Skeletal muscle cell (primary cell): Measurements from ENCODE around the gene TRIM8.

Experiments
- DNase-seq: peaks from one replicate; pipeline ENCODE4 v3.0.0-alpha.2; 2010; ENCODE audit warnings: low read depth
- H3K4me3 ChIP-seq: 2 replicates; pipeline ENCODE4 v1.5.1; 2011; ENCODE audit warnings: low read depth, mild to moderate bottlenecking, control low read depth, low read length, moderate library complexity

Gene TRIM8

GRCh38 chr10:102630663-102631062 is 13.6 kb upstream of the TRIM8 start:
- H3K4me3 ChIP-seq: no peak overlapping the region
- no peak for DNase-seq

DNA sequence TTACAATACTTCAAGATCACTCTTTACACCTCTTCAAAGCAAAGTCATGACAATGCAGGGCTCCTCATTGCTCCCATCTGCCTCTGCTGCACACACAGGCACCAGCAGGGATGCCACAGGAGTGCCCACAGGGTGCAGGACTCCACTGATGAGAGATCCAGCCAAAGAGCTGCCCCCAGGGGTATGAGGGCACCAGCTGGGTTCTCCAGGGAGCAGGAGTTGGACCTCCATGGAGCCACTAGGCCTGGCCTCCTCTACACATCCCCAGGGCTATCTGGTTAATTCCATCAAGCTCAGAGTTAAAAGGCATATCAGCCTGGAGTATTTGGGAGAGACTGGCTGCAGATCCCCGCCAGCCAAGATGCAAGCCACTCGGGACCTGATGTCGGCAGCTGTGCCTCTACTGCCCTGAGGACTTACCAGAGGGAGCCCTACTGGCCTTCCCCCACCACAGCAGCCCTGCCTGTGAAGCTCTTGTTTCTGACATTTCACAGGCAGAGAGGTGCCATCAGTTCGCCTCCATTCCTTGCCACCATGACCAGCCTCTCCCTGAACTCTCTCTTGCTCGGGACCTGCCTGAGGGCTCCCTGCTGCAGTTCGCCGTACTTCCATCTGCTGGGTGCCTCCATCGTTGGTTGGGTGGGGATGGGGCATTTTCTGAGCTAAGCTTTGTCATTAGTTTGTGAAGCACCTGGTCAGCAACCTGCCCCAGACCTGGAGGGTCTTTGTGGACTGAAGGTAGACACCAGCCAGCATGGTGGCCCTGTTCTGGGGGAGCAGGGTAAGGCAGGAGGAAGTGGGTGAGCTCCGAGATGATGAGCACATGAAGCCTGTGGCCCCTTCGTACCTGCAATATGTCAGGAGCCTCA is 12.5 kb upstream of the TRIM8 start:
- no peak for DNase-seq
- H3K4me3 ChIP-seq: no peak overlapping the region

GRCh38 chr10:102632394-102633111 is 11.7 kb upstream of the TRIM8 start:
- DNase-seq: no peak
- no peak overlapping the region for H3K4me3 ChIP-seq

GRCh38 chr10:102633287-102633686 is 11.0 kb upstream of the TRIM8 start:
- H3K4me3 ChIP-seq: no peak overlapping the region
- DNase-seq: no peak

DNA sequence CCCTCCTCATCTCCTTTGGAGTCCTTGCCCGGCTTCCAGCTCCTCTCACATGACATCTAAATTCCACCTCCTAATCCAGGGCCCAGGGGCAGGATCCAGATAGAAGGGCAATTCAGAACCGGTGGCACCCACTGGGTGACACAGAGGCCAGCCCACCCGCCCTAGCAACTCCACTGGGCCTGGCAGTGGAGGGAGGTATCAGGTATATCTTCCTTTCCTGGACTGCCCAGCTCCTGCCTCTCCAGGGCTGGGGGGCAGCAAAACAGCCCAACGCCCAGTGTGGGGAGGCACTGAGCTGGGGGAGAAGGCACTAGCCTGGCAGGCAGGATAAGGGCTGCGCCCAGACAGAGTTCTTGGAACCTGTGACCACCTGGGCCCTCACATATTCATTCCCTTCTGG is 10.4 kb upstream of the TRIM8 start:
- no peak overlapping the region for H3K4me3 ChIP-seq
- no peak for DNase-seq

- H3K4me3 ChIP-seq: no peak overlapping the region
- DNase-seq: no peak
These were observed 9.6 kb upstream of the TRIM8 start for GRCh38 chr10:102634686-102635085.

- DNase-seq: no peak
- no peak overlapping the region for H3K4me3 ChIP-seq
These were observed 8.9 kb upstream of the TRIM8 start for GRCh38 chr10:102635377-102635776.

DNA sequence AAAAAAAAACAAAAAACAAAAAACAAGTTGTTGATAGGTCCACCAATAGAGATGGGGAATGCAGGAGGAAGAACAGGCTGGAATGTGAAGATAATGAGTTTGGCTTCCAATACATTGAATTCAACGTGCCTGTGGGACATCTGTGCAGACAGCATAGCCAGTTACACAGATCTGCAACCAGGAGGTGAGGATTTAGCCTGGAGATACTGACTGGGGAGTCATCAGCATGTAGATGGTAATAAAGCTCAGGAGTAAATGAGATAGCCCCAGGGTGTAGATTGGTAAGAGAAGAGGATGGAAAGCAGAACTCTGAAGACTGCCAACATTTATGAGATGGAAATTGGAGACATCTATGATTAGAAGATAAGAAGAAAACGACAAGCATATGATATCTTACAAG is 4.7 kb upstream of the TRIM8 start:
- DNase-seq: no peak
- H3K4me3 ChIP-seq: no peak overlapping the region

- no peak for DNase-seq
- peak overlapping the region; percentile 63 for H3K4me3 ChIP-seq
These were observed 2.9 kb upstream of the TRIM8 start for GRCh38 chr10:102641402-102641801.

DNA sequence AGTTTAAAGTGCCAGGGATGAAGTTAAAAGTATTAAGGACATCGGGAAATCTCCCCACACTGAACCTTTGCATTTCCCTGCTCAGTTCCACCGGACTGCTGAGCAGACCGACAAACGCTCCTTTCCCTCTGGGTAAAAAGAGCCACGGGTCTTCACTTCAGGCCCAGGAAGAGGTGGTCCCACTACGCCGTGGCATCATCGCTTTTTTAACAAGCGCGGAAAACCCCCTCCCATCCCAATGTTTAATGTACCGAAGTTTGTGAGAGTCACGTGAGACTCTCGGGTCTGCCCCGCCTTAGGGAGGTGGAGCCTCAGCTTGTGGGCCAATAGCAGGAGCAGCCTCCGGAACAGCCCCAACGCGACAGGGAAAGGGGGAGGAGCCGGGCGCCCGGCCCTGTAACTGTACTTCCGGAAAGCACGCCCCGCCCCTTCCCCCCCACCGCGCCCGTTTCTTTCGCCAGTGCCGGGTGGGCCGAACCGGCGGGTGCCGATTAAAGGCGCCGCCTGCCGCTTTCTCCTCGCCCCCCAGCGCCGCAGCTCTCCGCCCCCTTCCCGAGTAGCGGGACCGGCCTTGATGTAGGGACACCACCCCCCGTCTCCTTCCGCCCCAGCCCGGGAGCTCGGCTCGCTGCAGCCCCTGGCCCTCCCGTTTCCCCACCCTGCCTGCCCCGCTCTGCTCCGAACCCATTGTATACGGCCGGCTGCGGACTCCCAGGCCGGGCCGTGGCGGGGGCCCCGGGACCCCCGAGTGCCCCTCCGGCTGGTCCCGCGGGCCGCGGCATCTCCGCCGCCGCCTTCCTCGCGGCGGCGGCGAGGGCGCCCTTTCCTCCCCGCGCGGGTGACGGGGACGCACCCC is 2.2 kb upstream of the TRIM8 start:
- peak; percentile 89 for DNase-seq
- H3K4me3 ChIP-seq: peak overlapping the region; percentile 63

DNA sequence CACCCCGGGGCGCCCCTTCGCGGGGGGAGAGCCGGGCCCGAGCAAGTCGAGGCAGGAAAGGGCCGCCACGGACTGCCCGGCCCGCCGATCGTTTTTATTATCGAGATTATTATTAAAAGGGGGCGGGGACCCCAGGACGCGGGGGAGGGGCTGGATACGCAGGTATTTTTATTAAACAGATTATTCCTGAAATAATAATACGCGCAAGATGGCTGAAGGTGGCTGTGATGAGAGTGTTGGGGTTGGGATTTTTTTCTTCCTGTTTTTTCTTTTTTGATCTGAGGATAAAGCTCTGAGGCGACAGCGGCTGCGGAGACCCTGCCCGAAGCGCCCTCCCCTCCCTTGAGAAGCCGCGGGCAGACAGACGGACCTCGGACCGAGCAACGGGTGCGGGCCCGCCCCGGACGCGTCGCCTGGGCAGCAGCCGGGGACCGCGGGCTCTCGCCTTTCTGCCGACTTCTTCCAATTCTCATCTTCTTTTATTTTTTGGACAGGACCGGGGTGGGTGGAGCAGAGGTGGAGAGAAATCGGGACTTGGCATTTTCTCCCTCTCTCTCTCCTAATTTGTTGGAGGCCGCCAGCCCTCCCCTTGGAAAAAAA is 1.4 kb upstream of the TRIM8 start:
- no peak for DNase-seq
- peak overlapping the region; percentile 63 for H3K4me3 ChIP-seq

DNA sequence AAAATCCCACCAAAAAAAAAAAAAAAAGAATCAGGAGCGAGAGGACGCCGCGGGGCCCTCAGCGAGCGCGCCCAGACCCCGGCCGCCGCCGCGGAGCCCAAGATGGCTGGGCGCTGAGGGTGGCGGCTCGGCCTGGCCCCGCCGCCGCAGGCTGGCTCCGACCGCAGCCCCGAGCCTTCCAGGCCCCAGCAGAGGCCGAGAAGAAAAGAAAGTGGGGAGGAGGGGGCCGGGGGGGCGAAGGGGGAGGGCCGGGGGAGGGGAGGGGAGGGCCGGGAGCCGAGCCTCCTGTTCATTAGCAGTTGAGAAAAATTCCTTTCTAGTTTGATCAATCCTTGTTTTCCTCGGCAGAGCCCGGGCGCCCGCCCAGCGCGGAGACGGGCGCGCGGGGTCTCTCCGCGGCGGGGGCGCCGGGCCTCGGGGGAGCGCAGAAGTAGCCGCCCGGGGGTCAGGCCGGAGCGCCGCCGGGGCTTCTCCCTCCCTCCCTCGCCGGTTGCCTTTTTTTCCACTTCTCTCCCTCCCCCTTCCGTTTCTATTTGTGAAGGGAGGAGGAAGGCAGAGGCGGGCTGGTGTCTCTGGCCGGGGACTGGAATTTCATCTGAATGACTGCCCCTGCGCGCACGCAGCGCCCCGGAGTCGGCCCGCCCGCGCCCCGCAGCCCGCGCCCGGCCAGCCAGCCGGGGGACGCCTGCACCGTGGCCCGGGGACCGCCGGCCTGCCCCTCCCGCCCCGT is 778 bp upstream of the TRIM8 start:
- H3K4me3 ChIP-seq: peak overlapping the region; percentile 63
- DNase-seq: no peak

GRCh38 chr10:102644646-102645387 is 538 bp downstream of the TRIM8 start:
- no peak for DNase-seq
- peak overlapping the region; percentile 63 for H3K4me3 ChIP-seq

- H3K4me3 ChIP-seq: peak overlapping the region; percentile 63
- DNase-seq: no peak
These were observed 1.1 kb downstream of the TRIM8 start for GRCh38 chr10:102645388-102645740.

DNA sequence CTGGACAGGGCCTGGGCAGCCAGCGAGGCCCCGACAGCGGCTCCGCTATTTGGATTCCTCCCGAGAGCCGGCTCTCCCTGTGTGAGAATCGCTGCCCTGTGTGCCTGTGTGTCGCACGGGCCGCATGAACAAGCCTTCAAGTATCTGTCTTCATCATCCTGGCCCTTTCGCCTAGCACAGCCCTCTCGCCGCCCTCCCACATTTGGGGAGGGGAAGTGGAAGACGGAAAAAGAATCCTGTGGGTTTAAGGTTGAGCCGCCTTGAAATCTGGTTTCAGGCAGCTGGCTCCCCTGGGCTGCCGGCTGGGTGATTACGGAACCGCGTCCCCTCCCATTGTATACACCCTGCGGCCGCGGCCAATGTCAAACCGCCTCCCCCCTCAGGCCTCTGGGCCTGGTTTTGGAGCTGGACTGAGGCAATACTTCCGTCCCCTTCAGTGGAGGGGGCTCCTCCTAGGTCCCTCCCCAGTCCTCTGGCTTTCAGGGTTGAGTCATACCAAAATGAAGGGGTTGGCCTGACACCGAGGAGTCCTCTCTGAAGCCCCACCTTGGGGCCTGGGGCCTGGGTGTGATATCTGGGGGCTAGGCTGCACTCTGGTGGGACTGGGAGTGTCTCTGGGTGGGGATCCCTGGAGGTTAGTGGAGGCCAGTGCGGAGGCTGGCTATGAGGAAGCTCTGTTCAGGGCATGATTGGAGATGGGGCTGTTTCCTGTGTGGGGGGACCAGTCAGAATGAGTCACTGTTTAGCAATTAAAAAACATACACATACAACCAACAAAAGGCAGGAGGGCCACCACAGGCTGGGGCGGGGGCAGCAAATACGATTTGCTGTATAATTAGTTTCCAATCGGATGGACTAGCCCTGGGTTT is 1.7 kb downstream of the TRIM8 start:
- H3K4me3 ChIP-seq: peak overlapping the region; percentile 63
- peak; percentile 92 for DNase-seq

- peak overlapping the region; percentile 63 for H3K4me3 ChIP-seq
- no peak for DNase-seq
These were observed 2.5 kb downstream of the TRIM8 start for GRCh38 chr10:102646610-102647442.
